SW480 (cell line): ENCODE data around the gene COL8A2.

ENCODE experiments used
- DNase-seq: peaks from one replicate; pipeline ENCODE4 v3.0.0-alpha.2; 2016; ENCODE audit warnings: low spot score

COL8A2 gene

GRCh38 chr1:36051821-36052220, 73.2 kb downstream of the COL8A2 start:
- DNase-seq: no peak
